ENCODE results near the gene FXYD1.

GRCh38 chr19:35140962-35141836 lies 2.6 kb downstream of the FXYD1 start:
- peak in 1 of 3 donors; percentile 13 for TF ChIP-seq POLR2A (IDR thresholded peaks at IDR 0.05)
- peak; percentile 18 to 54 (median 33) for TF ChIP-seq CTCF (IDR thresholded peaks at IDR 0.05)
